Inferior parietal cortex (tissue), 1 donor: ENCODE results near the gene ZNF485.
"Not testable (repeated sequence)": the region's sequence is repeated elsewhere in the genome, so short reads cannot be mapped to it uniquely, and the experiment has no call there.

Experiments used
- DNase-seq: peaks from one replicate; pipeline ENCODE4 v3.0.0-alpha.2; 2016; ENCODE audit errors: extremely low spot score

Gene ZNF485

DNA sequence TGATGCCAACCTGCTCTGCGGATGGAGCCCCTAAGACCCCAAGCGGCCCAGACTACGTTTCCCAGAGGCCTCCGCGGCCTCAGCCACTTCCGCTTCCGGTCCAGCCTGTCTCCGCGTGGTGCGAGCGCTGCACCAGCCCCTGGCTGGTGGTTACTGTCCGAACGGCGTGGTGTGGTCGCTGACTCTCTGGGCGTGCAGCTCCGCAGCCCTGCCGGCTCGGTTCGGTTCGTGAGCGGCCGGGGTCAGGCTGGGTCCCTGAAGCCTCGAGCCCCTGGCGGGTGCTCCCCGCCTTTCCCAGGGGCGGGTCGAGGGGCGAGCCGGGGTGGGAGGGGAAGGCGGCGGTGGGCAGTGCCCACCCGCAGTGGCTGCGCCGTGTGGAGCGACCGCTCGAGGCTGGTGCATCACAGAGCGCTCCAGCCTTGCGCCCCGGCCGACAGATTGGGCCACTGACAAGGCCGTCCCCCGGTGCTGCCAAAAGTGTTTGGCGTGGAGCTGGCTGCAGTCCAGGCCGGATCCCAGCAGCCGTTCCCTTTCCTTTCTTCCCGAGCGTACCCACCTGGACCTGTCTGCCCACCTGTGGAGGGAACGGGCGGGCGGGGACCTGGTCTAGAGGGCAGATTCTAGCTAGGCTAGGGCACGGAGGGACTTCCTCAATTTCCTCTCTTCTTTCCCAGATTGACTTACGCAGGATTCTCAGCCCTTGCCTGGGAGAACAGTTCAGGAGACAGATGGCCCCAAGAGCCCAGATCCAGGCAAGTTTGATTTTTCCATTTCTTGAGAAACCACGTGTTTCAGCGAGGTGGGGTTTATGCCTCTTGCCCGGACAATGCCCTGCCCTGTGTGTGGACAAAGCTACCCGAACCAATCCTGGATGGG lies at the start of gene ZNF485:
Gene ZNF485, plus strand, starts transcription at position 116 of the 876 bp plus-strand sequence. Its CDS starts 613 bp downstream, at position 729.
- peak; percentile 89 for DNase-seq

GRCh38 chr10:43557214-43557613 lies 49.0 kb upstream of the ZNF485 start:
- no peak for DNase-seq

GRCh38 chr10:43569681-43570080 lies 36.6 kb upstream of the ZNF485 start:
- DNase-seq: no peak

DNA sequence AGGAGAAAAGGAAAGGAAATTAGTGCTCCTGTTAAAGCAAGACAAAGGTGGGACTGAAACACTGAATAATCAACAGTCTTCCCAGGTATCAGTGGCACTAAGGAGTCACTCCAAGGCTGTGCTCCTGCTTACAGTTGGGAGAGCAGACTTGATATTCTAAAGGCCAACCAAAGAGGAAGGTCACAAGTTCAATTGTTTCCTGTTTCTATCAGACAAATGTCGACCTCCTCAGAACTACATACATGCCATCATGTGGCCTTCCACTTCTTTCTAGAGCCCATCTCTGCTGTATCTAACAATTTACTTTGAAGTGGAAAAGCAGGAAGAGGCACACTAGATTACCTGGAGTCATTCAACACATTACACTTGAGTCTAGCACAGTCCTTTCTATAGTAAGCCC lies 35.3 kb upstream of the ZNF485 start:
- DNase-seq: no peak

DNA sequence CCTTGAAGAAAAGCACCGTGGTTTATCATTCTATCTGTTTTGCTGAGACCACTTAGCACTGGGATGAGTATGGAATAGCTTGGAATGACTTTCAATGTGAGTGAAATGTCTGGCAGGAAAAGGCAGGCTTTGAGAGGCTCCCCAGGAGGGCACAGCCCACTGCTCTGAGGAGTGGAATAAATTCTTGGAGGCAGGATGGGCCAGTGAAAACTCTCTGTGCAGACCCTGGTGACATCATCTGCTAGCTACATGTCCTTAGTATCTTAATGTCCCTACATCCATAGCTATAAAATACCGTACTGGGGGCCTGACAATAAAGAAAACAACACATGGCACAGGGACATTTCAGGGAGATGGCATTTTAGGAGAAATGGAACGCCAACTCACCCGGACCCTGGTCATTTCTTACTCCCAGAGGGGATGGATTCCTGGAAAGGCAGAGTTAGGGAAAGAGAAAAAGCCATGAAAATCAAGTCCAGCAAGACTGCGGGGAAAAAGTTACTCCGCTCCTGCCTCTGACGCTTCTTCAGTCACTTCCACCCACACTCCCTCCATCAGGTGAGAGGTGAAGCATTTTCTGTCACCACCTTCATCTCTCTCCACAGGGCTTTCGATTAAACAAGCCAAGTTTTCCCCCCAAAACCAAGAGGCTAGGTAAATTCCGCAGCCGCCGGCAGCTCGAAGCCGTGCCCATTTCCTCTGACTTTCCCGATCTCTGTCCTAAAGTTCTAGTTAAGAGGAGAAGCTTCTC lies 32.8 kb upstream of the ZNF485 start:
- no peak for DNase-seq

DNA sequence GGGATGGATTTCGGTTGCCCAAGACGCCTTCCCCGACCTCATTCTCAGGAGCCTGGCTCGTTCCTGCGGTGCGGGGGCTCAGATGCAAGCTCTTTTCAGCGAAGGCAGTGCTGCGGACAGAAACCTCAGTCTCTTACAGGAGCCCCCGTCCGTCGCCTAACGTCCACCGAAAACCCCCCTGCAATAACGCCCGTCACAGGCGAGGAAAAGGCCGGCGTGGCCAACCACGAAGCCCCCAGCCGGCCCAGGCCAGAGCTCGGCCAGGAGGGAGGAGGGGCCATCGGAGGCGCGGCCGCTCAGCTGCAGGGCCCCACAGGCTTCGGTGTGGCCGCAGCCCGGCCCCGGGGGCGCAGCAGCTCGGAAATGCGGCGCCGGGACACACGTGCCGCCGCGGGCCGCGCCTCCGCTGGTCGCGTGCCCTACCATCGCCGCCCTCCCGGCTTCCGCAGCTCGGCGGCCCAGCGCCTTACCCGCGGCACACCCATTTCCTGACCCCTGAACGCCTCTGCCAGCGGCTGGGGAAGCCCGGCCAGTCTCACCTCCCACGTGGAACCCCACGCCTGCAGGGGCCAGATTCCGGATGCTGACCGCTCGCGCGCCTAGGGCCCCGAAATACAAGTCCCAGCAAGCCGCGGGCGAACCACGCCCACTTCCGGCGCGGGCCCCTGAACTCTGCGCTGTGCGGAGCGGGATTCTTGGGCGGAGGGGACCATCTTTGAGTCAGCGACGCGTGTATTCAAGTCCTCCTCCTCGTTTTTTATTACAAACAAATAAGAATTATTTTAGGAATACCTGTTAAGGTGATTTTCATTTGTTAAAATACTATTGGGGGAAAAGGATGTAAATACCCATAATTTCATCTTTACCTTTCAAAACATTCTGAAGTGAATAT lies 32.0 kb upstream of the ZNF485 start, which contains the start of gene ZNF239:
Gene ZNF239, minus strand, starts transcription at position 616 of the 892 bp plus-strand sequence. CDS start 16,537 bp downstream, outside the sequence.
- peak; percentile 91 for DNase-seq

- no peak for DNase-seq
Measured at GRCh38 chr10:43574906-43575305, 31.3 kb upstream of the ZNF485 start.

- DNase-seq: no peak
Measured at GRCh38 chr10:43576062-43576461, 30.2 kb upstream of the ZNF485 start.

DNA sequence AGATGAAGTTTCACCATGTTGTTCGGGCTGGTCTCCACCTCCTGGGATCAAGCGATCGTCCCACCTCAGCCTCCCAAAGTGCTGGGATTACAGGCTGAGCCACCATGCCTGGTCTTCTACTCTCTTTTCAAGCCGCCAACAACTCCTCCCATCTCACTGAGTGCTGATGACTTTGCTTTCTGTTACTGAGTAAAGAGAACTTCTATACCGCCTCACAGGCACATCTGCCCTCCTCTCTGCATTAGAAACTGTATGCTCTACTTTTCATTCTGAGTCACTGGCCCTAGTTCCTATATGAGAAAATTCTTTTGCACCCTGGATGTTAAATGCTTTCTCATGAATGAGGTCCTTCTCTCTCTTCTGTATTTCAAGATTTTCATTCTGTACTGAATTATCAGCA lies 29.7 kb upstream of the ZNF485 start:
- no peak for DNase-seq

- no peak for DNase-seq
Measured at GRCh38 chr10:43584051-43584450, 22.2 kb upstream of the ZNF485 start.

- no peak for DNase-seq
Measured at GRCh38 chr10:43585046-43585445, 21.2 kb upstream of the ZNF485 start.

DNA sequence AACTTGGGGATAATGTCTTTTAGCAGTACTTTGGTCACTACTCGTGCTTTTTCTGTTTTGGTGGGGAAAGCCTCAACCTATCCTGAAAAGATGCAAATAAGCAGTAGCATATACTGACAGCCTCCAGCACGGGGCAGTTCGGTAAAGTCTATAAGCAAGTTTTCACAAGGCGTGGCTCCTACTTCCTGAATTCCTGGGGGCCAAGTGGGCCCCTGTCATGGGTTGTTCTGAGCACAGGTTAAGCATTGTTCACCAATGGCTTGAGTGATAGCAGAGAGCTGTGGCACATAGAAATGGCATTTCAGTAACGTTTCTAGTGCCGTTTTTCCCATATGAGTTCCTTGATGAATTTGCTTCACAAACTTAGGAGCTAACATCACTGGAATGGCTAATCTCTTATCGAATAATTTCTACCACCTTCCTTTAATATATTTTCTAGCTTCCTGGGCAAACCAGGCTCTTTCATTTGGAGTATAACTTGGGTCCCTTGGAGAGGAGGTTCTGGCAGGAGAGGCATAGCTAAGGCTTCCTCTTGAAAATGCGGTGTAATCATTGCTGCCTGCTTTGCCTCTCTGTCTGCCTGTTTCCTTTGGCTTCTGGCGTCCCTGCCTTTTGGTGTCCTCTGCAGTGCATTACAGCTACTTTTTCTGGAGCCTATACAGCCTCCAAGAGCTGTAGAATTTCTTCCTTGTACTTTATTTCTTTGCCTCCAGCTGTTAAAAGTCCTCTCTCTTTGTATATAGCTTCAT lies 20.1 kb upstream of the ZNF485 start:
- DNase-seq: no peak

DNA sequence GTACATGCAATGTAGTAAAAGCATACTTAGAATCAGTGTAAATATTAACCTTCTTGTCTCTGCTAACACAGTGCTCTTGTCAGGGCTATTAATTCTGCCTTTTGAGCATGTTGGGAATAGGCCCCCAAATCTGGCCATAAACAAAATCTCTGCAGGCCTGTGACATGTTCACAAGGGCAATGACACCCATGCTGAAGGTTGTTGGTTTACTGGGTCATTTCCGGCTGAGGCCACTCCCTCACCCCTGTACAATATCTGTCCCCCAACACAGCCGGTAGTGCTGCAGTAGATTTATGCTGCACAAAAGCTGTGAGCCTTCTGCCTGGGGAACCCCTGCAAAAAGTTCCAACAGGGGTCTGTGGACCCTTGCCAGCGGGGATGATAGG lies 19.5 kb upstream of the ZNF485 start:
- DNase-seq: not testable (repeated sequence)

- DNase-seq: no peak
Measured at GRCh38 chr10:43591303-43591904, 14.8 kb upstream of the ZNF485 start.

GRCh38 chr10:43594944-43595589 lies 11.2 kb upstream of the ZNF485 start:
- no peak for DNase-seq

DNA sequence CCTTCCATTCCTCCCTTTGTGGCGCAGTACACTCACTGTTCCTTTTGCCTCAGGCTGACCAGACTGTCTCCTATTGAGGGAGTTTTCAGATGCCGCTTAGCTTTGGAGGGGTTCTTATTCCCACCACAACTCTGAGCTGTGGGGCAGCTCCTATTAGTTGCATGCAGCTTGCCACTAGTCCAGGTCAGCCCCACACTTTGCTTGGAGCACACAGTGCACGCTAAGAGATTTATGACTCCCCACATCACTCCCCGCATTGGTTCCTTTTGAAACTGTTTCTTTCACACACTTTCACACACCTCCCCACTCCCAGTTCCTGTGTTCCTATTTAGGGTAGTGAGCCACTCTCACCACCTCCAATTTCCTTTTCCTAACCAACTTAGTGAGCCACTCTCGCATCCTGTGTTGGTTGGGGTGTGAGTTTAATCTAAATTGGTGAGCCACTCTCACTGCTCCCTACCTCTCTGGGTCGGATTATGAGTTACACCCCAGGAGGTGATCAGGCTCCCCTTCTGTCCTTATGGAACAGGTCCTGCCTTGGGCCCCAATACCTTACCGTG lies 10.4 kb upstream of the ZNF485 start:
- no peak for DNase-seq

GRCh38 chr10:43596546-43596945 lies 9.7 kb upstream of the ZNF485 start:
- no peak for DNase-seq

- DNase-seq: no peak
Measured at GRCh38 chr10:43598446-43598845, 7.8 kb upstream of the ZNF485 start.

DNA sequence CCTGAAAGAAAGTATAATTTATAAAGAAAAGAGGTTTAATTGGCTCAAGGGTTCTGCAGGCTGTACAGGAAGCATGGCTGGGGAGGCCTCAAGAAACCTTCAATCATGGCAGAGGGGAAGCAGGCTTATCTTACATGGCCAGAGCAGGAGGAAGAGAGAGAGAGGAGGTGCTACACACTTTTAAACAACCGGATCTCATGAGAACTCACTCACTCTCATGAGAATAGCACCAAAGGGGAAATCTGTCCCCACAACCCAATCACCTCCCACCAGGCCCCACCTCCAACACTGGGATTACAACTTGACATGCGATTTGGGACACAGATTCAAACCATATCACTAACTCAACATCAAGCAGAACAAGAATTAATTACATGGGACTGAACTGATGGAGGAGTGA lies 6.9 kb upstream of the ZNF485 start:
- DNase-seq: no peak

GRCh38 chr10:43601576-43601975 lies 4.7 kb upstream of the ZNF485 start:
- not testable (repeated sequence) for DNase-seq
